Measurements from ENCODE around the gene PCAT7.

DNA sequence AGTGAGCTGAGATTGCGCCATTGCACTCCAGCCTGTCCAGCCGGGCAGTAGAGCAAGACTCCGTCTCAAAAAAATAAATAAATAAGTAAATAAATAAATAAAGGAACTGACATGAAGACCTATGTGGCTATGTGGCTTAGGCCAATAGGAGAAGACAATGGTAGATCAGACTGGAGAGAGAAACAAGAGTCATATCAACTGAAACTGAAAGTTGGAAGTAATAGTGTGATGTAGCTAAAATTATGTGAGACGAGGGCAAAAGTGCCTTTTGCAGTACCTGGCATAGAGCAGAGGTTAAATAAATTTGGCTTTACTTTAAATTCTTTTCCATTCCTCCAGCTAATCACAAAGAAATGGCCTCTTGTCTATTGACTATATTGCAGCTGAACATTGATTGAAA is 31.4 kb downstream of the PCAT7 start:
- TF ChIP-seq, protein P1, sequence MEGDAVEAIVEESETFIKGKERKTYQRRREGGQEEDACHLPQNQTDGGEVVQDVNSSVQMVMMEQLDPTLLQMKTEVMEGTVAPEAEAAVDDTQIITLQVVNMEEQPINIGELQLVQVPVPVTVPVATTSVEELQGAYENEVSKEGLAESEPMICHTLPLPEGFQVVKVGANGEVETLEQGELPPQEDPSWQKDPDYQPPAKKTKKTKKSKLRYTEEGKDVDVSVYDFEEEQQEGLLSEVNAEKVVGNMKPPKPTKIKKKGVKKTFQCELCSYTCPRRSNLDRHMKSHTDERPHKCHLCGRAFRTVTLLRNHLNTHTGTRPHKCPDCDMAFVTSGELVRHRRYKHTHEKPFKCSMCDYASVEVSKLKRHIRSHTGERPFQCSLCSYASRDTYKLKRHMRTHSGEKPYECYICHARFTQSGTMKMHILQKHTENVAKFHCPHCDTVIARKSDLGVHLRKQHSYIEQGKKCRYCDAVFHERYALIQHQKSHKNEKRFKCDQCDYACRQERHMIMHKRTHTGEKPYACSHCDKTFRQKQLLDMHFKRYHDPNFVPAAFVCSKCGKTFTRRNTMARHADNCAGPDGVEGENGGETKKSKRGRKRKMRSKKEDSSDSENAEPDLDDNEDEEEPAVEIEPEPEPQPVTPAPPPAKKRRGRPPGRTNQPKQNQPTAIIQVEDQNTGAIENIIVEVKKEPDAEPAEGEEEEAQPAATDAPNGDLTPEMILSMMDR (IDR thresholded peaks at IDR 0.05): no peak
- TF ChIP-seq EP300 (IDR thresholded peaks at IDR 0.05; ENCODE audit: low read depth) (no peak), POLR2A (IDR thresholded peaks at IDR 0.05) (no peak)

Measured in transverse colon (tissue), 3 donors.